ENCODE results near the gene GTF3C5.
"Not testable (repeated sequence)": the region's sequence is repeated elsewhere in the genome, so short reads cannot be mapped to it uniquely, and the experiment has no call there.

GTF3C5 gene

DNA sequence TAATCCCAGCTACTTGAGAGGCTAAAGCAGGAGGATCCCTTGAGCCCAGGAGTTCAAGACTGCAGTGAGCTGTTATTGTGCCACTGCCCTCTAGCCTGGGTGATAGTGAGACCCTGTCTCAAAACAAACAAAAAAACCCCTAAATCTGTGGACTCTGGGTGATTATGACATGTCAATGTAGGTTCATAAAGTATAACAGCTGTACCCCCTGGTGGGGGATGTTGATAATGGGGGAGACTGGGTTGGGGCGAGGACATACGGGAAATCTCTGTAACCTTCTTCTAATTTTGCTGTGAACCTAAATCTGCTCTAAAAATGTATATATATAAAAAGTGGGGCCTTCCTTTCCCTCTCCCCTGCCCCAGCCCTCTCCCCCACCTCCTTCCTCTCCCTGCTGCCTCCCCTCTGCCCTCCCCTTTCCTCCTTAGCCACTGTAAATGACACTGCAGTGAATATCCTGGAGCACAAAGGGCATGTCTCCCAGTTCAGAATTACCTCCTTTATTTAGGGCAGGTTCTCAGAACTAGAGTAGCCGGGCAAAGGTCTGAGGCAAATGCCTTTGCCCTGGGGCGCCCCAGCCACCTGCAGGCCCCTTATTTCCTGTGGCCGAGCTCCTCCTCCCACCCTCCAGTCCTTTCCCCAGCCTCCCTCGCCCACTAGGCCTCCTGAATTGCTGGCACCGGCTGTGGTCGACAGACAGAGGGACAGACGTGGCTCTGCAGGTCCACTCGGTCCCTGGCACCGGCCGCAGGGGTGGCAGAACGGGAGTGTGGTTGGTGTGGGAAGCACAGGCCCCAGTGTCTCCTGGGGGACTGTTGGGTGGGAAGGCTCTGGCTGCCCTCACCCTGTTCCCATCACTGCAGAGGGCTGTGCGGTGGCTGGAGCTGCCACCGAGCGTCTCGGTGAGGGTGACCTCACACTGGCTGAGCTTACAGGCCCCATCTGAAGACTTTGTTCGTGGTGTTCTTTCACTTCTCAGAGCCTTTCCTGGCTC, 50.3 kb downstream of the GTF3C5 start:
- CTCF ChIA-PET, H3K9me3 Mint-ChIP-seq, H3K4me3 Mint-ChIP-seq, H3K27ac Mint-ChIP-seq, DNase-seq, H3K36me3 Mint-ChIP-seq, H3K4me1 Mint-ChIP-seq: not testable (repeated sequence)
- H3K27me3 Mint-ChIP-seq, result peaks cover 36% of the 10 kb centered on the region

DNA sequence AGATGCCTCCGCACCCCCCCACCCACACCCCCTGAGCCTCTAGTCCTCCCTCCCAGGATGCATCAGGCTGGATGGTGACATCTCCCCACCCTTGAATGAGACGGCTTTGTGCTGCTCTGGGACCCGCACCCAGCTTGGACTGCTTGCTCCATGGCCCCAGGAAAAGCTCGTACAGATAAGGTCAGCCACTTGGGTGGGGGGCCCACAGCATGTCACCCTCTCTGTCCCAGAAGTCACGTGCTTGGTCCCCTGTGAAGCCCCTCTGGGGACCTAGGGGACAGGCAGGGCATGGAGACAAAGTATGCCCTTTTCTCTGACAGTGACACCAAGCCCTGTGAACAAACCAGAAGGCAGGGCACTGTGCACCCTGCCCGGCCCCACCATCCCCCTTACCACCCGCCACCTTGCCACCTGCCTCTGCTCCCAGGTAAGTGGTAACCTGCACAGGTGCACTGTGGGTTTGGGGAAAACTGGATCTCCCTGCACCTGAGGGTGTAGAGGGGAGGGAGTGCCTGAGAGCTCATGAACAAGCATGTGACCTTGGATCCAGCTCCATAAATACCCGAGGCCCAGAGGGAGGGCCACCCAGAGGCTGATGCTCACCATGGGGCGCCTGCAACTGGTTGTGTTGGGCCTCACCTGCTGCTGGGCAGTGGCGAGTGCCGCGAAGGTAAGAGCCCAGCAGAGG, 51.3 kb downstream of the GTF3C5 start:
- H3K36me3 Mint-ChIP-seq, H3K4me1 Mint-ChIP-seq, H3K9me3 Mint-ChIP-seq, DNase-seq, H3K27ac Mint-ChIP-seq, H3K4me3 Mint-ChIP-seq, CTCF ChIA-PET: not testable (repeated sequence)
- peaks cover 33% of the 10 kb centered on the region for H3K27me3 Mint-ChIP-seq

DNA sequence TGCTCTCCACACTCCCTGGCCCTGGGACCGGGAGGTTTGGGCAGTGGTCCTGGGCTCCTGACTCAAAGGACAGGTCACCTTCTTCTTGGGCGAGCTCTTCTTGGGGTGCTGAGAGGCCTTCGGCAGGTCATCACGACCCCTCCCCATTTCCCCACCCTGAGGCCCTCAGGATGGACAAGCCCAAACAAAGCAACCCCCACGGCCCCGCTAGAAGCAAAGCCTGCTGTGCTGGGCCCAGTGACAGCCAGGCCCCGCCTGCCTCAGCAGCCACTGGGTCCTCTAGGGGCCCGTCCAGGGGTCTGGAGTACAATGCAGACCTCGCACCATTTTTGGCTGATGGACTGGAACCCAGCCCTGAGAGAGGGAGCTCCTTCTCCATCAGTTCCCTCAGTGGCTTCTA, 52.9 kb downstream of the GTF3C5 start:
- H3K4me1 Mint-ChIP-seq, DNase-seq, H3K27ac Mint-ChIP-seq, H3K36me3 Mint-ChIP-seq, H3K9me3 Mint-ChIP-seq, CTCF ChIA-PET, H3K4me3 Mint-ChIP-seq: not testable (repeated sequence)
- H3K27me3 Mint-ChIP-seq, result peaks cover 29% of the 10 kb centered on the region

DNA sequence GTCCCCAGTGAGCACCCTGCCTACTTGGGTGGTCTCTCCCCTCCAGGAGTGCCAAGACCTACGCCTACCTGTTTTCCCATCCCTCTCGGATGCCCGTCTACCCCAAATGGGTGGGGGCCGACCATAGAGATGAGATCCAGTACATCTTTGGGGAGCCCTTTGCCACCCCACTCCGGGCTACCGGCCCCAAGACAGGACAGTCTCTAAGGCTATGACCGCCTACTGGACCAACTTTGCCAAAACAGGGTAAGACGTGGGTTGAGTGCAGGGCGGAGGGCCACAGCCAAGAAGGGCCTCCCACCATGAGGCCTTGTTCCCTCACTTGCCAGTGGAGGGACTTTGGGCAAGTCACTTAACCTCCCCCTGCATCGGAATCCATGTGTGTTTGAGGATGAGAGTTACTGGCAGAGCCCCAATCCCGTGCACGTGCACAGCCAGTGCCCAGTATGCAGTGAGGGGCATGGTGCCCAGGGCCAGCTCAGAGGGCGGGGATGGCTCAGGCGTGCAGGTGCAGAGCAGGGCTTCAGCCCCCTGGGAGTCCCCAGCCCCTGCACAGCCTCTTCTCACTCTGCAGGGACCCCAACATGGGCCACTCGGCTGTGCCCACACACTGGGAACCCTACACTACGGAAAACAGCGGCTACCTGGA, 55.5 kb downstream of the GTF3C5 start:
- H3K36me3 Mint-ChIP-seq, H3K9me3 Mint-ChIP-seq, H3K27ac Mint-ChIP-seq, H3K4me1 Mint-ChIP-seq, H3K4me3 Mint-ChIP-seq, DNase-seq, CTCF ChIA-PET: not testable (repeated sequence)
- H3K27me3 Mint-ChIP-seq, result peaks cover 14% of the 10 kb centered on the region

GRCh38 chr9:133086894-133087293, 56.1 kb downstream of the GTF3C5 start:
- Mint-ChIP-seq H3K4me3 (no peak overlapping the region), H3K4me1 (no peaks in the 10 kb centered on the region), H3K27me3 (peaks cover 8% of the 10 kb centered on the region)

GRCh38 chr9:133087429-133088145, 56.8 kb downstream of the GTF3C5 start:
- H3K36me3 Mint-ChIP-seq, result no peaks in the 10 kb centered on the region
- no peaks in the 10 kb centered on the region for H3K9me3 Mint-ChIP-seq
- no peaks in the 10 kb centered on the region for H3K4me1 Mint-ChIP-seq
- no peak for DNase-seq
- H3K4me3 Mint-ChIP-seq, result no peak overlapping the region
- H3K27ac Mint-ChIP-seq, result no peak overlapping the region
- CTCF ChIA-PET, result no interaction called here
- H3K27me3 Mint-ChIP-seq, result peaks cover 8% of the 10 kb centered on the region

More at GRCh38 chr9:133086894-133087293, 56.1 kb downstream of the GTF3C5 start:
- no peaks in the 10 kb centered on the region for H3K36me3 Mint-ChIP-seq
- no peaks in the 10 kb centered on the region for H3K9me3 Mint-ChIP-seq
- H3K27ac Mint-ChIP-seq, result no peak overlapping the region
- DNase-seq, result no peak
- CTCF ChIA-PET, result no interaction called here

GRCh38 chr9:133088146-133088750, 57.5 kb downstream of the GTF3C5 start:
- Mint-ChIP-seq H3K27me3 (peaks cover 11% of the 10 kb centered on the region), H3K36me3 (no peaks in the 10 kb centered on the region), H3K4me1 (no peaks in the 10 kb centered on the region), H3K27ac (no peak overlapping the region), H3K9me3 (no peaks in the 10 kb centered on the region), H3K4me3 (no peak overlapping the region)
- CTCF ChIA-PET, result no interaction called here
- DNase-seq, result no peak

GRCh38 chr9:133088756-133089155, 58.0 kb downstream of the GTF3C5 start:
- no peak overlapping the region for H3K27ac Mint-ChIP-seq
- H3K9me3 Mint-ChIP-seq, result no peaks in the 10 kb centered on the region
- H3K4me1 Mint-ChIP-seq, result no peaks in the 10 kb centered on the region
- peaks cover 9% of the 10 kb centered on the region for H3K27me3 Mint-ChIP-seq
- no peak for DNase-seq
- H3K36me3 Mint-ChIP-seq, result no peaks in the 10 kb centered on the region
- CTCF ChIA-PET, result interaction anchor here (1.0 to 1.2 kb wide), 2 partner anchors 13 to 29 kb away, joined by 3 read pairs; no protein-coding TSS in a partner anchor
- H3K4me3 Mint-ChIP-seq, result no peak overlapping the region

GRCh38 chr9:133089271-133089671, 58.5 kb downstream of the GTF3C5 start:
- Mint-ChIP-seq H3K4me3 (no peak overlapping the region), H3K4me1 (no peaks in the 10 kb centered on the region), H3K9me3 (no peaks in the 10 kb centered on the region), H3K27me3 (peaks cover 8% of the 10 kb centered on the region), H3K27ac (no peak overlapping the region), H3K36me3 (no peaks in the 10 kb centered on the region)
- CTCF ChIA-PET, result interaction anchor here (1.0 to 1.2 kb wide), 3 partner anchors 12 to 41 kb away, joined by 3 read pairs; no protein-coding TSS in a partner anchor
- no peak for DNase-seq

- Mint-ChIP-seq H3K27me3 (peaks cover 8% of the 10 kb centered on the region), H3K36me3 (peaks cover 2% of the 10 kb centered on the region), H3K9me3 (peaks cover 2% of the 10 kb centered on the region), H3K4me1 (no peaks in the 10 kb centered on the region), H3K27ac (no peak overlapping the region), H3K4me3 (no peak overlapping the region)
- DNase-seq, result no peak
- CTCF ChIA-PET, result interaction anchor here (1.2 kb wide), 1 partner anchor 42 kb away, joined by 3 read pairs; no protein-coding TSS in a partner anchor
Observed at GRCh38 chr9:133090187-133090586, 59.4 kb downstream of the GTF3C5 start.

DNA sequence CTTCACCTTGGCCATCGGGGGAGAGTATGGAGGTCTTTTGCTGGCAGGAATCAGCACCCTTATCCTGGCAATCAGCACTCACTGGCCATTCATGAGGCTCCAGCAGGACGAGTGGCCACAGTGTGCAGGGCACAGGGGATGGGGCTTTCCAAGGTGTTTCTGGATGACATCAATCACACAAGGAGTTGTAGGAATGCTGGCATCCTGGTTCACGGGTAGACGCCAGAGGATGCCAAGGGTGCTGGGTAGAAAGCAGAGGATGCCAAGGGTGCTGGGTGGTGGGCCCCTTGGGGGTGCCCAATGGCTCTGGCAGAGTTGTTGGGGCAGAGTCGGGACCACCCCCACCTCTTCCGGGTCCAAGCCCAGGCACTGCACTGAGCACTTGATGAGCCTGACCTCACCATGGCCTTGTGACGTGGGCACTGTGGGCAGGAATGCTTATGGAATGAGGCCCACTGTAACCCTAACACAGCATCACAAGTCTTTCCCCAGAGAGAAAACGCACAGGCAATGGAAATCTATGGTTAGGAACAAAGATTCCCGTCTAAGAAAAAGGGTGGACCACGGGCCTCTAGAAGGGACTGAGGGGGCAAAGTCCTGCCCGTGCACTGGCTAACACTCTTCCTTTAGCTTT, 60.1 kb downstream of the GTF3C5 start:
- peaks cover 8% of the 10 kb centered on the region for H3K27me3 Mint-ChIP-seq
- no peak overlapping the region for H3K4me3 Mint-ChIP-seq
- H3K9me3 Mint-ChIP-seq, result peaks cover 3% of the 10 kb centered on the region
- no peaks in the 10 kb centered on the region for H3K4me1 Mint-ChIP-seq
- H3K27ac Mint-ChIP-seq, result no peak overlapping the region
- CTCF ChIA-PET, result interaction anchor here (0.9 to 1.2 kb wide), 2 partner anchors 42 to 69 kb away, joined by 3 read pairs; no protein-coding TSS in a partner anchor
- H3K36me3 Mint-ChIP-seq, result peaks cover 5% of the 10 kb centered on the region
- DNase-seq, result no peak

DNA sequence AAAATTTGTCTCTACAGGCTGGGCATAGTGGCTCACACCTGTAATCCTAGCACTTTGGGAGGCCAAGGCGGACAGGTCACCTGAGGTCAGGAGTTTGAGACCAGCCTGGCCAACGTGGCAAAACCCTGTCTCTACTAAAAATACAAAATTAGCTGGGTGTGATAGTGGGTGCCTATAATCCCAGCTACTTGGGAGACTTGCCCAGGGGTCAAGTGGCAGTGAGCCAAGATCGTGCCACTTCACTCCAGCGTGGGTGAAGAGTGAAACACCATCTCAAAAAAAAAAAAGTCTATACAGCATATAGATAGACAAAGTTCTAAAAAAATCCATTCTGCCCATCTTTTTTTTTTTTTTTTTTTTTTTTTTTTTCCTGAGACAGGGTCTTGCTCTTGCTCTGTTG, 63.6 kb downstream of the GTF3C5 start:
- not testable (repeated sequence) for H3K4me1 Mint-ChIP-seq, H3K27me3 Mint-ChIP-seq, H3K27ac Mint-ChIP-seq, DNase-seq, H3K4me3 Mint-ChIP-seq
- CTCF ChIA-PET, result interaction anchor here (0.6 to 1.8 kb wide), 6 partner anchors 9 to 72 kb away, joined by 3 to 4 read pairs (median 3); no protein-coding TSS in a partner anchor
- Mint-ChIP-seq H3K36me3 (peaks cover 38% of the 10 kb centered on the region), H3K9me3 (peaks cover 11% of the 10 kb centered on the region)

DNA sequence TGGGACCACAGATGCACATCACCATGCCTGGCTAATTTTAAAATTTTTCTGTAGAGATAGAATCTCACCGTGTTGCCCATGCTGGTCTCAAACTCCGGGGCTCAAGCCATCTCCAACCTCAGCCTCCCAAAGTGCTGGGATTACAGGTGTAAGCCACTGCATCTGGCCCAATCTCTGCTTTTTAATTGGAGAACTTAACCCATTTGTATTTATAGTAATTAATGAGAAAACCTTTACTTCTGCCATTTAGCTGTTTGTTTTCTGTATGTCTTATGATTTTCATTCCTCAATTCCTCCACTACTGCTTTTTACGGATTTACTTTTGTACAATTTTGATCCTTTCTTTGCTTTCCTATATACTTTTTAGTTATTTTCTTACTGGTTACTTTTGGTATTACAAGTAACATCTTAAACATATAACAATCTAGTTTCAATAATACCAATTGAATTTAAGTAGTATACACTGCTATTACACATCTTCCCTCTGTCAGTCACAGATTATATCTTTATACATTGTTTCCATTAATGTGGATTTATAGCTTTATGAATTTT, 64.1 kb downstream of the GTF3C5 start:
- Mint-ChIP-seq H3K4me3 (no peak overlapping the region), H3K9me3 (peaks cover 11% of the 10 kb centered on the region), H3K4me1 (no peaks in the 10 kb centered on the region), H3K36me3 (peaks cover 39% of the 10 kb centered on the region), H3K27ac (no peak overlapping the region), H3K27me3 (peaks cover 4% of the 10 kb centered on the region)
- no peak for DNase-seq
- CTCF ChIA-PET, result interaction anchor here (0.9 to 1.8 kb wide), 6 partner anchors 8 to 73 kb away, joined by 3 to 4 read pairs (median 3); no protein-coding TSS in a partner anchor

Data from activated naive CD4-positive, alpha-beta T cell treated with anti-CD3 and anti-CD28 coated beads, Interleukin-2, amount 10 ng/mL, durations not matched to agents 7 days and 5 days (primary cell).